Coronary artery (tissue), 2 donors: Measurements from ENCODE around the gene ARL3.

Experiments used
- DNase-seq: peaks from one replicate; pipeline ENCODE4 v3.0.0-alpha.2; 2017; ENCODE audit warnings: low spot score
- H3K27ac ChIP-seq, 2 donors: fragments of 200-600 bp; sonication (generic); one replicate each; pipeline ENCODE4 v1.5.1; 2016 to 2019
- H3K4me3 ChIP-seq: fragments of 200-600 bp; sonication (generic); 2 replicates; pipeline ENCODE4 v1.5.1; 2016; ENCODE audit warnings: mild to moderate bottlenecking, moderate library complexity
- TF ChIP-seq, protein P1 (sequence below): fragments of 200-600 bp; sonication (generic); IDR thresholded peaks from one replicate; pipeline ENCODE4 v1.5.1; 2019; ENCODE audit warnings: antibody characterized with exemption

ARL3 gene

GRCh38 chr10:102634686-102635085 lies 79.5 kb downstream of the ARL3 start:
- H3K4me3 ChIP-seq = no peak overlapping the region
- H3K27ac ChIP-seq = peak overlapping the region in 1 of 2 donors; percentile 73
- no peak for DNase-seq
- TF ChIP-seq, protein P1, sequence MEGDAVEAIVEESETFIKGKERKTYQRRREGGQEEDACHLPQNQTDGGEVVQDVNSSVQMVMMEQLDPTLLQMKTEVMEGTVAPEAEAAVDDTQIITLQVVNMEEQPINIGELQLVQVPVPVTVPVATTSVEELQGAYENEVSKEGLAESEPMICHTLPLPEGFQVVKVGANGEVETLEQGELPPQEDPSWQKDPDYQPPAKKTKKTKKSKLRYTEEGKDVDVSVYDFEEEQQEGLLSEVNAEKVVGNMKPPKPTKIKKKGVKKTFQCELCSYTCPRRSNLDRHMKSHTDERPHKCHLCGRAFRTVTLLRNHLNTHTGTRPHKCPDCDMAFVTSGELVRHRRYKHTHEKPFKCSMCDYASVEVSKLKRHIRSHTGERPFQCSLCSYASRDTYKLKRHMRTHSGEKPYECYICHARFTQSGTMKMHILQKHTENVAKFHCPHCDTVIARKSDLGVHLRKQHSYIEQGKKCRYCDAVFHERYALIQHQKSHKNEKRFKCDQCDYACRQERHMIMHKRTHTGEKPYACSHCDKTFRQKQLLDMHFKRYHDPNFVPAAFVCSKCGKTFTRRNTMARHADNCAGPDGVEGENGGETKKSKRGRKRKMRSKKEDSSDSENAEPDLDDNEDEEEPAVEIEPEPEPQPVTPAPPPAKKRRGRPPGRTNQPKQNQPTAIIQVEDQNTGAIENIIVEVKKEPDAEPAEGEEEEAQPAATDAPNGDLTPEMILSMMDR = no peak

DNA sequence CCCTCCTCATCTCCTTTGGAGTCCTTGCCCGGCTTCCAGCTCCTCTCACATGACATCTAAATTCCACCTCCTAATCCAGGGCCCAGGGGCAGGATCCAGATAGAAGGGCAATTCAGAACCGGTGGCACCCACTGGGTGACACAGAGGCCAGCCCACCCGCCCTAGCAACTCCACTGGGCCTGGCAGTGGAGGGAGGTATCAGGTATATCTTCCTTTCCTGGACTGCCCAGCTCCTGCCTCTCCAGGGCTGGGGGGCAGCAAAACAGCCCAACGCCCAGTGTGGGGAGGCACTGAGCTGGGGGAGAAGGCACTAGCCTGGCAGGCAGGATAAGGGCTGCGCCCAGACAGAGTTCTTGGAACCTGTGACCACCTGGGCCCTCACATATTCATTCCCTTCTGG lies 80.3 kb downstream of the ARL3 start:
- DNase-seq = no peak

GRCh38 chr10:102633287-102633686 lies 80.9 kb downstream of the ARL3 start:
- DNase-seq = no peak
- TF ChIP-seq, protein P1 = no peak
- H3K4me3 ChIP-seq = no peak overlapping the region
- peak overlapping the region; percentile 43 to 73 for H3K27ac ChIP-seq

More for the DNA sequence above, 80.3 kb downstream of the ARL3 start:
- TF ChIP-seq, protein P1 = no peak
- Histone ChIP-seq H3K27ac (peak overlapping the region; percentile 35 to 73), H3K4me3 (no peak overlapping the region)

DNA sequence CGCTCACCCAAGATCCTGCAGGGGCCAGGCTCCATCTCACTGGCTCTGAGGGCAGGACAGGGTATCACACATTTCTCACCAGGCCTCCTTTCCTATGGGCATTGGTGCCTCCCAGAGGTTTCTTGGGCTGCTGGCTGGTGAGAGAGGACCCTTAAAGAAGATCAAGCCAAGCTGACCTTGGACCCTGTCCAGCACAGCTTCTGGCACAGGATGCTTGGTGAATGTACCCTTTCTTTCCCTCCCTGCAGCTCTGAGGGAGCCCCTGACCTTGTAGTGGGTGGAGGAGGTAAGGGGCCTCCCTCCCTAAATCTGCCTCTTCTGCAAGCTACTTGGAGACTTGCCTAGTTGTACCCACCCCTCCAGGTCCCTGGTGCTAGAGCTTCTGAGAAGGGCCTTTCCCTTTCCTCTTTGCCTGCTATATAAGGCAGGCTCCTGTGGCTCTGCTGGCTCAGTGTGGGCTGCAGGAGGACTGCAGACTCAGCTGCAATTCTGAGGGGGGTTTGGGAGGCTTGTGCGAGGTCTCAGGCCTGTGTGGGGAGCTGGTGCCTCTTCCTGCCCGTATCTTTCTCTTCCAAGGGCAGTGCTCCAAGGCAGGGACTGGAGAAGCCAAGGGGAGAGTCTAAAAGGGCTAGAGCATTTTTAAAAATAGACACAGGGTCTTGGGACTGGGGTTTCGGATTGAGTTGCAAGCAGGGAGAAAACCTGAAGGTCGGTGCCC lies 81.6 kb downstream of the ARL3 start:
- peak overlapping the region; percentile 25 for H3K4me3 ChIP-seq
- TF ChIP-seq, protein P1 = no peak
- H3K27ac ChIP-seq = peak overlapping the region; percentile 43 to 73
- no peak for DNase-seq

- no peak overlapping the region for H3K4me3 ChIP-seq
- H3K27ac ChIP-seq = peak overlapping the region in 1 of 2 donors; percentile 73
- DNase-seq = no peak
- TF ChIP-seq, protein P1 = no peak
Observed at GRCh38 chr10:102631525-102632393, 82.4 kb downstream of the ARL3 start.

- Histone ChIP-seq H3K4me3 (no peak overlapping the region), H3K27ac (peak overlapping the region in 1 of 2 donors; percentile 73)
- TF ChIP-seq, protein P1 = no peak
- DNase-seq = no peak
Observed at GRCh38 chr10:102630663-102631062, 83.5 kb downstream of the ARL3 start.
